HAP-1 (cell line): ENCODE measurements around the gene OR2V2.

Experiments
- DNase-seq, 2 experiments: peaks; one replicate each; pipeline ENCODE4 v3.0.0-alpha.2; 2016 to 2020; ENCODE audit warnings: low spot score in 2 of 2
- H3K27me3 ChIP-seq: fragments of 250-450 bp; sonication (Bioruptor Pico); 2 replicates; pipeline ENCODE4 v1.5.1; 2020; ENCODE audit warnings: low read depth, mild to moderate bottlenecking, moderate library complexity
- H3K36me3 ChIP-seq: fragments of 250-450 bp; sonication (Bioruptor Pico); replicated peaks from 2 replicates; pipeline ENCODE4 v1.5.1; 2020; ENCODE audit warnings: mild to moderate bottlenecking
- H3K4me1 ChIP-seq: fragments of 250-450 bp; sonication (Bioruptor Pico); 2 replicates; pipeline ENCODE4 v1.5.1; 2020; ENCODE audit warnings: mild to moderate bottlenecking
- H3K4me3 ChIP-seq: fragments of 250-450 bp; sonication (Bioruptor Pico); 2 replicates; pipeline ENCODE4 v1.5.1; 2020; ENCODE audit warnings: mild to moderate bottlenecking, moderate library complexity
- H3K9me3 ChIP-seq: fragments of 250-450 bp; sonication (Bioruptor Pico); 2 replicates; pipeline ENCODE4 v1.5.1; 2020; ENCODE audit warnings: mild to moderate bottlenecking, moderate library complexity
- in situ Hi-C: fragments of 300-500 bp; cut with MboI; formaldehyde crosslinking; loops from 3 replicates; pipeline ENCODE4 v1.14.3; 2020; ENCODE audit warnings: low sequenced_read_pairs, inconsistent platforms, mixed read lengths

OR2V2 gene

DNA sequence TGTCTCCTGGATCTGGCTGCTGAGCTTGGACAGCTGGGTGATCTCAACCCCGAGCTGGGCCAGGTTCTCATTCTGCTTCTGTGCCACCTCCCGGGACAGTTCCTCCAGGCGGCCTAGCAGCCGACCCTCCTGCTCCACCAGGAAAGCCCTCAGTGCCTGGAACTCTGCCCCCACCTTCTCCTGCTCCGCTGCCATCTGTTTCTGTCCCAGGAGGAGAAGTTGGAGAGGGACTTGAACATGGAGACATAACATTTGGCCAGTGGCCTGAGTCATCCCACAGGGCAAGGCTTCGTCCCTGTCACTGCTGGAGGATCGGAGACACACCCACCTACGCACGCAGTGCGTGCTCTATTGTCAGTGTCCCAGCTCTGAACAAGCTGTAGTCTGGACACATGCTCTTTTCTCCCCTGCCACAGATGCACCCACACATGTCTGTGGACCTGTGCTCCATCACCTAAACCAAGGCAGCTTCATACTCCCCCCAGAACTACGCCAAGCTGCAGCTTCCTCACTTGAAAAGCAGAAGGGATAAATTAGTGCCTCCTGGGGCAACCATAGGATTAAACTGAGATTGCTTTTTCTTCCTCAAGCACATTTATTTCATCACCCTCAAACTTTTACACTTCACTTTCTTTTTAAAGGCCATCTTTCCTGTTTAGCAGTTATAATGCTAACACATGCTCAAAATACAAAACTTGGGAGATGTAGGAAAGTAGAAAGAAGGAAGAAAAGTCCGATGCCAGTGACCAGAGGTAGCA lies 52.7 kb downstream of the OR2V2 start:
- H3K9me3 ChIP-seq: no peaks in the 10 kb centered on the region
- H3K4me3 ChIP-seq: no peak overlapping the region
- DNase-seq: no peak
- H3K36me3 ChIP-seq: no peaks in the 10 kb centered on the region
- H3K27me3 ChIP-seq: no peaks in the 10 kb centered on the region
- no peaks in the 10 kb centered on the region; the same call in 1 of the 2 replicates for H3K4me1 ChIP-seq
- in situ Hi-C loops: no loop called here

DNA sequence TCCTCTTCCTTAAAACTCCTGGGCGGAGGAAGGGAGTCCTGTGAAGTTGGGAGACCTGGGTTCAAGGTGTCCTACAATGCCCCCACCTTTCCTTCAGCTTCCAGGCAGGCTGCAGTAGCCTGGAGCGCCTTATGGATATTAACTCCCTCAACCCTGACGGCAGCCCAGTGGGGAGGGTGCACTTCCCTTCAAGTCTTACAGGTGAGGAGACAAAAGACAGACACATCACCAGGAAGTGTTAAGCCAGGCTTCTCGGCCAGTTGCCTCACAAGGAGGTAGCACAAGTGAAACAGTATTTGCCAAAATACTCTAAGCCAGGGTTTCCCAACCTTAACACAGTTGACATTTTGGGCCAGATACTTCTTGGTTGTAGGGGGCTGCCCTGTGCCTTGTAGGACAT lies 53.4 kb downstream of the OR2V2 start:
- DNase-seq: no peak
- Histone ChIP-seq H3K36me3 (no peaks in the 10 kb centered on the region), H3K27me3 (no peaks in the 10 kb centered on the region), H3K9me3 (no peaks in the 10 kb centered on the region), H3K4me1 (peaks cover 6% of the 10 kb centered on the region), H3K4me3 (no peak overlapping the region)
- in situ Hi-C loops: no loop called here

DNA sequence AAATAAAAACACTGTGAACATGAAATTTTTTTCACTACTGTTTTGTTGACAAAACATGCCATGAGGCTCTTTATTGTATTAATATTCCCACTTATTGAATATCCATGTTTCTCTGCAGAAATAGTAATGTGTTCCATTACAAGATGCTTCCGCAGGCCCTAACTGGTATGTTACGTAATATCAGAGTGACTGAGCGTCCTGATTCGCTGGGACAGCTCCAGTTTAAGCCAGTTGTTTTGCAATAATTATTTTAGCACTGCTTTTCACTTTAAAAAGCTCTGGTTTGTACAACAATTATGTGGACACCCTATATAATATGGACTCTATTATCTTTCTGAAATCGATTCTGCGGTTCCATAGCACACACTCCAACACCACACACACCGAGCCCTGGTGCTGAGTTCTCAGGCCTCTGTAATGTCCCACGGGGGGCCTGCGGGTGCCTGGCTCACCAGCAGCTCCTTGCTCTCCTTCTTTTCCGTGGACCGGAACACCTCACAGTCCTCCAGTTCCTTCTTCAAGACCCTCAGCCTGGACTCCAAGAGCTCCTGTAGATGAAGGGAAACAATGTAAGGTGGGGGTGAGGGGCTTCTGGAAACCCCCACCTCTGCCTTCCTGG lies 55.8 kb downstream of the OR2V2 start:
- Histone ChIP-seq H3K27me3 (no peaks in the 10 kb centered on the region), H3K9me3 (no peaks in the 10 kb centered on the region), H3K36me3 (no peaks in the 10 kb centered on the region), H3K4me3 (peak overlapping the region; percentile 38), H3K4me1 (peaks cover 12% of the 10 kb centered on the region)
- DNase-seq: no peak
- in situ Hi-C loops: no loop called here

DNA sequence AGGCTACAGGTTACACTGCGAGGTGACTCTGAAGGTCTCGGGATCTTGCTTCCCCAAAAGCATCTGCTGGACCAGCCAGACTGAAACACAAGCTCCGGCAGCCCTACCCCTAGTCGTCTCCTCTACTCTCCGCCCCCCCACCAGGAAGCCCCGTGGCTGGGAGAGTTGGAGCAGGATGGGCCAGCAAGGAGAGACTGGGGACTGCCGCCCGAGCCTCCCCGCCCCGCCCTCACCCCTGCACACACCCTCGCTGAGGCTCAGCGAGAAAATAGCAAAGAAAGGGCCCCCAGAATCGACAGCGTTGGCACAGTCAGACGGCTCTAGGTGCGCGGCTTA lies 56.4 kb downstream of the OR2V2 start:
- no peaks in the 10 kb centered on the region for H3K27me3 ChIP-seq
- DNase-seq: peak in 1 of 2 experiments; percentile 73
- in situ Hi-C loops: no loop called here
- peaks cover 12% of the 10 kb centered on the region for H3K4me1 ChIP-seq
- no peaks in the 10 kb centered on the region for H3K9me3 ChIP-seq
- H3K36me3 ChIP-seq: no peaks in the 10 kb centered on the region
- H3K4me3 ChIP-seq: peak overlapping the region; percentile 38

DNA sequence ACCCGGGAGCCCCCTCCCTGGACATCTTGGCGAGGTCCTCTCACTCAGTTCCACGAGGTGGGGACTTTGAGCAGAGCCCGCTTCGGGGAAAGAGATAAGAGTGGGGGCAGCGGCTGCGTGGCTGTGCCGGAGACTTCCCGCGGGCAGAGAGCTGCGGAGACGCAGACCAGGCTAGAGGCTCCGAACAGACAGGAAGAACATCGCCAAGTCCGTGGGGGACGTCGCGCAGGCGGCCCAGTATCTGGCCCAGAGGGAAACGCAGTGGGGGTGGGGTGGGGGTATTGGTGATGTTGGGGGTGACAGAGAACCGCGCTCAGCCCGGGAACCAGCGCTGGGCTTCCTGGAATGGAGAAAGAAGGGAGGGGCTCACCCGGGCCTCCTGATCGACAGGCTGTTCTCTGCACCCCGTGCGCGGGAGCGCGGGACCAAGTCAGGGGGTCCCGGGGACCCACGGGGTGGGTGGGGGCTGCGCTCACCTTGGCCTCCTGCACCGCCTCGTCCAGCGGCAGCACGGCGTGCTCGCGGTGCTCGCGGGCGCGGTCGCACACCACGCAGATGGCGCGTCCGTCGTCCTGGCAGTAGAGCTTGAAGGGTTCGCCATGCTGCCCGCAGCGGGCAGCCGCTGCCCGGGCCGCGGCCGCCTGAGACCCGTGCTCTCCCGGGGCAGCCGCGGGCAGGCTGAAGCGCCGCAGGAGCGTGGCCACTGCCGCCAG lies 56.9 kb downstream of the OR2V2 start:
- Histone ChIP-seq H3K36me3 (no peaks in the 10 kb centered on the region), H3K9me3 (no peaks in the 10 kb centered on the region), H3K4me3 (peak overlapping the region; percentile 38), H3K4me1 (peaks cover 12% of the 10 kb centered on the region), H3K27me3 (no peaks in the 10 kb centered on the region)
- peak in 1 of 2 experiments; percentile 55 for DNase-seq
- in situ Hi-C loops: no loop called here

DNA sequence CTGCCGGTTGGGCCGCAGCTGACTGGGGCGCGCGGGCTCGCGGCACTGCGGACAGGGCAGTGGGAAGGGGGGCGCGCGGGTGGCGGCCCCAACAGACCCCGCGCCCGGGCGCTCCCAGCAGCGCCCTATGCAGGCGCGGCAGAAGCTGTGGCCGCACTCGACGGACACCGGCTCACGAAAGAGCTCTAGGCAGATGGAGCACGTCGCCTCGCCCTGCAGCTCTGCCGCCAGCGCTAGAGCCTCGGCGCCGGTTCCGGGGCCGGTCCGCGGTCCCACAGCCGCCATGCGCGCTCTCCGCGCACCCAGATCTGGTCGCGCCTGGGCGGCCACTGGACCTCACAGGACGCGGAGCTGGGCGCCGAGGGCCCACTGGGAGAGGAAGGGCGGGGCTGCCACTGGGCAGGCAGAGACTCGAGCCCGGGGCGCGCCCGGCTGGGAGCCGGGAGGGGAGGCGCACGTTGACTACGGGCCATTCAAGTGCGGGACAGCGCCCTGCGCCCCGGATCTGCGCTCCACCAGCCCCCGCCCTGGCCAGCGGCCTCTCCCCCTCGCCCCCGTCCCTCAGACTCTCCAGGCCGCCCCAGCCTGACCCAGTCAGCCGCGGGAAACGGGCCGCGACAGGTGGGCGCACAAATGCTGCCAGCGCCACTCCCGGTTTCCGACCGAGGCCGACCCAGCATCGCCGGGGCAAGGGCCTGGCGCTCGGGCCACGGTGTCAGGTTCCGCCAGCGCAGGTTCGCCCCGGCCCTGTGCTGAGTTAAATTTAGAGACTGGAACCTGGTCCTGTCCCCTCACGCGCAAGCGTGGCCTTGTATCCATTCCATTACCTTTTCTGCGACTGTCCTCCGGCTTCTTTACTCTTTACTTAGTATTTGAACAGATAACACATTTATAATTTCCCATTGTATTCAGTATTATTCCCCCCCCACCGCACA lies 57.7 kb downstream of the OR2V2 start, which contains the start of gene TRIM7:
TRIM7 (minus strand) TSS at position 371 of the 935 bp plus-strand sequence; CDS start at position 285, 86 bp downstream.
- H3K36me3 ChIP-seq: no peaks in the 10 kb centered on the region
- peak within 1 kb of the TSS; percentile 38 for H3K4me3 ChIP-seq
- no peaks in the 10 kb centered on the region for H3K27me3 ChIP-seq
- H3K9me3 ChIP-seq: no peaks in the 10 kb centered on the region
- peaks cover 12% of the 10 kb centered on the region for H3K4me1 ChIP-seq
- in situ Hi-C loops: no loop called here
- peak in 1 of 2 experiments; percentile 73 for DNase-seq

DNA sequence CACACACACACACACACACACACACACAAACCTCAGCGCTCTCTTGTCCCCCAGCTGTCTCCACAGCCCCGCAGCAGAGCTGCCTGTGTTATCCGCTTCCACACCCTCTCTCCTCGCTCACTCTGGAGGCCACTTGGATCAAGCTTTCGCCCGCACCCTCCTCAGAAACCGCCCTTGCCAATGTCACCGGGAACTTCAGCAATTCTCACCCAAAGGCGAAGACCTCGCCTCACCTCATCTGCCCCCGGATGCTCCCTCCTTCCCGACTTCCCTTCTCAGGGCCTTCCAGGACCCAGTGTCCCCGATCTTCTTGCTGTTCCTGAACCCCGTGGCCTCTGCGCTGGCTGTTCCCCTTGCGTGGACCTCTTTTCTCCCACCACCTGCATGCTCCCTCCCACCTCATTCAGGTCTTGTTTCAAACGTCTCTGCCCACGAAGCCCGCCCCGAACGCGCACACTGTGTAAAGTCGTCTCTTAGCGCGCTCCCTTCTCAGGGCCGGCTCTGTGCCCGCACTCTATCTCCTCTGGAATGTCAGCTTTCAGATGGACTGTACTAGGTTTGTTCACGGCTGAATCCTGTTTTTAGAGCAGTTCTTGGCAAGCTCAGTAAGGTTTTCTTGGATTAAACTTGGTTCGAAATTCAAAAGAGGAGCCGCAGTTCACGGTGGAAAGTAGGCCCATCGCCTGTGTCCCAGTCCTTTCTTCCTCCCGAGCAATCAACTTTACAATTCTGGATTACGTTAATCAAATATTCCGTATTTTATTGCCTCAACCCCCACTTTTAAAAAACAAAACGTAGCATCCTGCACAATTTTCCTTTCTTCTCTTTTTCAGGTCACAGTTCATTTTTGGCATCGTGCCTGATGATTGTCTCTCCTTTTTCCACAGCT lies 58.6 kb downstream of the OR2V2 start:
- DNase-seq: peak in 1 of 2 experiments; percentile 40
- Histone ChIP-seq H3K9me3 (no peaks in the 10 kb centered on the region), H3K4me1 (peaks cover 12% of the 10 kb centered on the region), H3K27me3 (no peaks in the 10 kb centered on the region), H3K4me3 (peak overlapping the region; percentile 38), H3K36me3 (no peaks in the 10 kb centered on the region)
- in situ Hi-C loops: no loop called here

DNA sequence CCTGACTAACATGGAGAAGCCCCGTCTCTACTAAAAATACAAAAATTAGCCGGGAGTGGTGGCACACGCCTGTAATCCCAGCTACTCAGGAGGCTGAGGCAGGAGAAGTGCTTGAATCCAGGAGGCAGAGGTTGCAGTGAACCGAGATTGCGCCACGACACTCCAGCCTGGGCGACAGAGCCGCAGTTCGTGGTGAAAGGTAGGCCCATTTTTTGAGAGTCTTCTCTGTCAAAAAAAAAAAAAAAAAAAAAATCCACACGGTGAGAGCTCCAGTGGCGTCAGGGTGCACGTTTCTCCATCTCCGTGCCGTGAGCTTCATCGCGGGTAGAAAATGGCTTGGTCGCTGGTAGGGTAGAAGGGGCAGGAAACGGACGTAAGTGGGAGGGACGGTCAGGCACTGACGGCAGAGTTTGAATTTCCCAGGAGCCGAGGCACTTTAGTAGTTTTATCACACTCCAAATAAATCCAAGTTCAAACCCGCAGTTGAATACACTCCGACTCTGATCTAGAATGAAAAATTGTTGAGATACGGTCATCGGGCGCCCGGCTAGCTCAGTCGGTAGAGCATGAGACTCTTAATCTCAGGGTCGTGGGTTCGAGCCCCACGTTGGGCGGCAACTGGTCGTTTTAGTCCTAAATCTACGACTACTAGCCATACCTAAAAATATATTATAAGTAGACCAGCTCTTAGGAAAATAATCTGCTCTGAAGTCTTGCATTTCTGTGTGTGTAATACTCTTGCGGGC lies 60.0 kb downstream of the OR2V2 start:
- in situ Hi-C loops: no loop called here
- DNase-seq: peak; percentile 88 to 94
- H3K4me3 ChIP-seq: peak overlapping the region; percentile 42
- H3K9me3 ChIP-seq: no peaks in the 10 kb centered on the region
- no peaks in the 10 kb centered on the region for H3K36me3 ChIP-seq
- H3K4me1 ChIP-seq: peaks cover 12% of the 10 kb centered on the region
- H3K27me3 ChIP-seq: no peaks in the 10 kb centered on the region

DNA sequence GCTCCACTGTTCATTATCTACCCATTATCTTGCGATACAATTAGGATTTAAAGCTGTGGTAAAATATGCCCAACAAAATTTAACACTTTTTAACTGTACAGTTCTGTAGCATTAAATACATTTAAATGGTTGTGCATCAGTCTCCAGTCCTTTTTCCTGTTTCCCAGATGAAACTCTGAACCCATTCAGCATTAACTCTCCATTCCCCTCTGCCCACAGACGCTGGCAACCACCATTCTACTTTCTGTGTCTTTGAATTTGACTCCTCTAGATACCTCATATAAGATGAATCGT lies 60.5 kb downstream of the OR2V2 start:
- in situ Hi-C loops: no loop called here
- no peaks in the 10 kb centered on the region for H3K27me3 ChIP-seq
- H3K4me1 ChIP-seq: peaks cover 12% of the 10 kb centered on the region
- no peak for DNase-seq
- no peaks in the 10 kb centered on the region for H3K36me3 ChIP-seq
- H3K4me3 ChIP-seq: peak overlapping the region; percentile 42
- no peaks in the 10 kb centered on the region for H3K9me3 ChIP-seq
